Mesenchymal stem cell (in vitro differentiated cells and primary cell): Measurements from ENCODE around the gene APMAP.

Experiments used
- DNase-seq: peaks from one replicate; pipeline ENCODE4 v3.0.0-alpha.2; 2013
- H2AFZ ChIP-seq: one replicate; pipeline ENCODE4 v1.6.1; 2013; ENCODE audit warnings: low read depth, mild to moderate bottlenecking, control low read depth, inconsistent platforms, low read length, moderate library complexity
- H2AK5ac ChIP-seq: 2 replicates; pipeline ENCODE4 v1.6.1; 2013; ENCODE audit warnings: low read length, moderate library complexity, mild to moderate bottlenecking, inconsistent platforms; ENCODE audit not compliant: severe bottlenecking
- H2BK120ac ChIP-seq: one replicate; pipeline ENCODE4 v1.6.1; 2013; ENCODE audit warnings: low read depth, mild to moderate bottlenecking, inconsistent platforms, low read length, moderate library complexity
- H2BK12ac ChIP-seq, 2 experiments: one replicate each; pipeline ENCODE4 v1.6.1; 2013; ENCODE audit warnings: inconsistent platforms in 2 of 2, low read length in 2 of 2, mild to moderate bottlenecking in 2 of 2, moderate library complexity in 2 of 2, control low read depth in 1 of 2
- H2BK15ac ChIP-seq: one replicate; pipeline ENCODE4 v1.6.1; 2013; ENCODE audit warnings: mild to moderate bottlenecking, low read depth, inconsistent platforms; ENCODE audit not compliant: poor library complexity, severe bottlenecking
- H2BK5ac ChIP-seq: 2 replicates; pipeline ENCODE4 v1.6.1; 2013; ENCODE audit warnings: low read depth, mild to moderate bottlenecking, low read length, control low read depth, inconsistent platforms; ENCODE audit not compliant: poor library complexity, severe bottlenecking
- H3K14ac ChIP-seq, 2 experiments: one replicate each; pipeline ENCODE4 v1.6.1; 2013; ENCODE audit warnings: inconsistent platforms in 2 of 2, low read length in 2 of 2, control low read depth in 1 of 2, mild to moderate bottlenecking in 1 of 2, moderate library complexity in 1 of 2
- H3K18ac ChIP-seq, 2 experiments: one replicate each; pipeline ENCODE4 v1.6.1; 2013; ENCODE audit warnings: inconsistent platforms in 2 of 2, low read length in 2 of 2, control low read depth in 1 of 2, low read depth in 1 of 2, mild to moderate bottlenecking in 1 of 2
- H3K23ac ChIP-seq, 2 experiments: one replicate each; pipeline ENCODE4 v1.6.1; 2013; ENCODE audit warnings: inconsistent platforms in 2 of 2, low read length in 2 of 2, mild to moderate bottlenecking in 2 of 2, moderate library complexity in 2 of 2, control low read depth in 1 of 2
- H3K27ac ChIP-seq: 2 replicates; pipeline ENCODE4 v1.5.1; 2013; ENCODE audit warnings: mild to moderate bottlenecking, moderate library complexity, low read length, control low read depth, inconsistent platforms; ENCODE audit not compliant: poor library complexity, severe bottlenecking
- H3K27me3 ChIP-seq, 2 experiments: 2 replicates each; pipeline versions ENCODE4 v1.6.1 to v1.7.0; 2013; ENCODE audit warnings: low read length in 2 of 2, mild to moderate bottlenecking in 2 of 2, moderate library complexity in 2 of 2, control low read depth in 1 of 2, inconsistent platforms in 1 of 2; ENCODE audit not compliant: control insufficient read depth in 1 of 2, insufficient read depth in 1 of 2
- H3K36me3 ChIP-seq, 2 experiments: 2 replicates each; pipeline versions ENCODE4 v1.6.1 to v1.7.0; 2013; ENCODE audit warnings: low read length in 2 of 2, control low read depth in 1 of 2, inconsistent platforms in 1 of 2, low read depth in 1 of 2, mild to moderate bottlenecking in 1 of 2; ENCODE audit not compliant: insufficient read depth in 2 of 2, control insufficient read depth in 1 of 2
- H3K4ac ChIP-seq, 2 experiments: one replicate each; pipeline ENCODE4 v1.6.1; 2013; ENCODE audit warnings: inconsistent platforms in 2 of 2, low read length in 2 of 2, mild to moderate bottlenecking in 2 of 2, moderate library complexity in 2 of 2, control low read depth in 1 of 2, low read depth in 1 of 2
- H3K4me1 ChIP-seq: 2 replicates; pipeline ENCODE4 v1.6.1; 2013; ENCODE audit warnings: low read depth, low read length, control low read depth; ENCODE audit not compliant: control insufficient read depth, insufficient read depth
- H3K4me2 ChIP-seq: 2 replicates; pipeline ENCODE4 v1.6.1; 2013; ENCODE audit warnings: low read length, mild to moderate bottlenecking, inconsistent platforms; ENCODE audit not compliant: poor library complexity, severe bottlenecking
- H3K4me3 ChIP-seq, 2 experiments: 2 replicates each; pipeline versions ENCODE4 v1.5.1 to v1.7.0; 2013; ENCODE audit warnings: low read length in 2 of 2, mild to moderate bottlenecking in 2 of 2, control low read depth in 1 of 2, low read depth in 1 of 2; ENCODE audit not compliant: insufficient read depth in 1 of 2
- H3K79me1 ChIP-seq: replicated peaks from 2 replicates; pipeline ENCODE4 v1.6.1; 2013; ENCODE audit warnings: mild to moderate bottlenecking, control low read depth, low read length, inconsistent platforms; ENCODE audit not compliant: poor library complexity, severe bottlenecking
- H3K9ac ChIP-seq: 2 replicates; pipeline ENCODE4 v1.7.0; 2013; ENCODE audit warnings: mild to moderate bottlenecking, low read length, moderate library complexity
- H3K9me3 ChIP-seq: 2 replicates; pipeline ENCODE4 v1.7.0; 2013; ENCODE audit warnings: mild to moderate bottlenecking, low read length; ENCODE audit not compliant: control insufficient read depth
- H4K8ac ChIP-seq: one replicate; pipeline ENCODE4 v1.6.1; 2013; ENCODE audit warnings: inconsistent platforms, mild to moderate bottlenecking, low read length, moderate library complexity
- H4K91ac ChIP-seq: one replicate; pipeline ENCODE4 v1.6.1; 2013; ENCODE audit warnings: mild to moderate bottlenecking, low read length, inconsistent platforms
- WGBS: methylation state at CpG from one replicate; pipeline ENCODE4 v1.1.7; 2013; ENCODE audit warnings: mixed read lengths; 5-methylcytosine and 5-hydroxymethylcytosine counted together

APMAP gene

DNA sequence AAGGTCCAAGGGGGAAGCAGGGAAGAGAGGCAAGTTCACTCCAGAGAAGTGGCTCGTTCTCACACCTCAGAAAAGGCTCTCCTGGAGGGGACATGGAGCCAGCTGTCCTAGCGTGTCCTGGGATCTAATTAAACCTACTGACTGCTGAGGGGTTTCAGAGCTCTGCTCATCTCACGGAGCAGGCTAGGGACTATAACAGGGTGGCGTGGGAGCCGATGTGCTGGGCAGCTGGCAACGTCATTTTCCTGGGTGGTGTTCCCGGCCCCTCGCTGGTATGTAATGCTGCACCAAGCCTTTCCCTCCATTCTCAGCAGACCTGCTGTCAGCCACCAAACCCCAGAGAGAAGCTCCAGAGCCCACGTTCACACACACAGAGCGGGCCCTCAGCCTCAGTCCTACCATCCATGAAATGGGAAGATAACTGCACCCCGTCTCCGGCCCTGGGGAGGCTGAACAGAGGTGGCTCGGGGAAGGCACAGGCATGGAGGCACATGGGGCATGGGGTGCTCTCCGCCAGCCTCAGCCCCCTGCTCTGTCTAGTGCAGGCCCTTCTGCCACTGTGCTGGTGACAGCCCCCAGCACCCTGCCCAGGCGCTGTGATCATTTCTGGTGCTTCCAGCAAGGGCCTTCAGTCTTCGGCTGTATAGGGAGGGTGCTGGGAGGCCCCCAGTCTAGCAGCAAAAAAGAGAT is 41.6 kb downstream of the APMAP start:
- H4K8ac ChIP-seq: no peak overlapping the region
- peaks cover 0 to 19% of the 10 kb centered on the region in 2 experiments for H3K36me3 ChIP-seq
- no peak overlapping the region for H3K4me3 ChIP-seq
- H3K27ac ChIP-seq: no peak overlapping the region
- H3K27me3 ChIP-seq: peaks cover 18 to 23% of the 10 kb centered on the region in 2 experiments
- no peak overlapping the region for H2BK5ac ChIP-seq
- no peak overlapping the region for H3K9ac ChIP-seq
- no peak overlapping the region for H4K91ac ChIP-seq
- H3K79me1 ChIP-seq: no peaks in the 10 kb centered on the region
- no peak overlapping the region for H2BK120ac ChIP-seq
- no peak overlapping the region for H3K18ac ChIP-seq
- no peaks in the 10 kb centered on the region for H3K9me3 ChIP-seq
- no peak for DNase-seq
- H3K23ac ChIP-seq: no peak overlapping the region
- H2AFZ ChIP-seq: no peak overlapping the region
- no peak overlapping the region for H2BK15ac ChIP-seq
- H3K4me1 ChIP-seq: peaks cover 1% of the 10 kb centered on the region
- no peak overlapping the region for H3K4me2 ChIP-seq
- H3K14ac ChIP-seq: no peak overlapping the region
- 83% methylated on average over 16 of the region's 16 CpGs for WGBS
- H2BK12ac ChIP-seq: no peak overlapping the region
- no peak overlapping the region for H2AK5ac ChIP-seq
- H3K4ac ChIP-seq: no peak overlapping the region

- no peak overlapping the region for H3K18ac ChIP-seq
- H2BK5ac ChIP-seq: no peak overlapping the region
- no peak overlapping the region for H3K4me2 ChIP-seq
- H3K23ac ChIP-seq: no peak overlapping the region
- no peaks in the 10 kb centered on the region for H3K79me1 ChIP-seq
- H3K14ac ChIP-seq: peak overlapping the region in 1 of 2 experiments; percentile 18
- H3K9ac ChIP-seq: no peak overlapping the region
- DNase-seq: no peak
- H2BK12ac ChIP-seq: no peak overlapping the region
- H3K27ac ChIP-seq: no peak overlapping the region
- H2BK15ac ChIP-seq: no peak overlapping the region
- no peak overlapping the region for H4K91ac ChIP-seq
- H2BK120ac ChIP-seq: no peak overlapping the region
- H3K4me1 ChIP-seq: peaks cover 1% of the 10 kb centered on the region
- no peak overlapping the region for H3K4me3 ChIP-seq
- H3K27me3 ChIP-seq: peaks cover 18 to 23% of the 10 kb centered on the region in 2 experiments
- no peak overlapping the region for H4K8ac ChIP-seq
- no peak overlapping the region for H2AFZ ChIP-seq
- 79% methylated on average over 12 of the region's 12 CpGs for WGBS
- H3K4ac ChIP-seq: no peak overlapping the region
- no peaks in the 10 kb centered on the region for H3K9me3 ChIP-seq
- peaks cover 0 to 14% of the 10 kb centered on the region in 2 experiments for H3K36me3 ChIP-seq
- H2AK5ac ChIP-seq: no peak overlapping the region
These were observed 42.3 kb downstream of the APMAP start for GRCh38 chr20:24950128-24950835.

DNA sequence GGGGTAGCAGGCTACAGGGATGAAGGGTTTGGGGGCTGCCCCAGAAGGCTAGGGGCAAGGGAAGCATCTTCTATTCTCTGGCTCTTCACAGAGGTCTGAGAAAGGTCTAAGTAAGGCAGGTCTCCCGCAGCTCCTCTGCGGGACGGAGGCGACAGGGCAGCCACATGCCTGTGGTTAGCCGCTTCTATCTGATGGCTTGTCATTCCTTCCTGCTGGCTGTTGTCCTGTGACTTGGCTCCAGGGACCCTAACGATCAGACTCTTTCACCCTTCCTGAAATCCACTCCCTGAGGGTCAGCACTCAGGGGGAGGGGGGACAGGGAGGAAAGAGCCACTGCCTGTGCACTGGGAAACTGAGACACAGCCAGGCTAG is 42.8 kb downstream of the APMAP start:
- Histone ChIP-seq H3K9me3 (no peaks in the 10 kb centered on the region), H3K14ac (no peak overlapping the region), H3K4me3 (no peak overlapping the region), H2AK5ac (no peak overlapping the region), H3K27ac (no peak overlapping the region), H3K18ac (no peak overlapping the region), H3K4me1 (peaks cover 1% of the 10 kb centered on the region), H3K4me2 (no peak overlapping the region), H2AFZ (no peak overlapping the region), H3K4ac (no peak overlapping the region), H3K36me3 (peaks cover 0 to 14% of the 10 kb centered on the region in 2 experiments), H2BK120ac (no peak overlapping the region), H3K27me3 (peaks cover 18 to 23% of the 10 kb centered on the region in 2 experiments), H2BK12ac (no peak overlapping the region), H2BK5ac (no peak overlapping the region), H3K23ac (no peak overlapping the region), H3K9ac (no peak overlapping the region), H4K91ac (no peak overlapping the region), H2BK15ac (no peak overlapping the region), H3K79me1 (no peaks in the 10 kb centered on the region), H4K8ac (no peak overlapping the region)
- 68% methylated on average over 5 of the region's 6 CpGs for WGBS
- no peak for DNase-seq

- Histone ChIP-seq H3K18ac (no peak within 1 kb of the TSS), H3K4ac (no peak within 1 kb of the TSS), H2AK5ac (no peak within 1 kb of the TSS), H3K79me1 (no peaks in the 10 kb centered on the region), H2AFZ (no peak within 1 kb of the TSS), H2BK5ac (no peak within 1 kb of the TSS), H4K91ac (no peak within 1 kb of the TSS), H3K4me3 (no peak within 1 kb of the TSS), H3K9ac (no peak within 1 kb of the TSS), H4K8ac (no peak within 1 kb of the TSS), H3K14ac (no peak within 1 kb of the TSS), H3K36me3 (peaks cover 0 to 12% of the 10 kb centered on the region in 2 experiments), H2BK15ac (no peak within 1 kb of the TSS), H2BK12ac (no peak within 1 kb of the TSS), H3K23ac (no peak within 1 kb of the TSS), H3K4me2 (no peak within 1 kb of the TSS), H3K27ac (no peak within 1 kb of the TSS), H3K9me3 (no peaks in the 10 kb centered on the region), H3K27me3 (peaks cover 18 to 23% of the 10 kb centered on the region in 2 experiments), H2BK120ac (no peak within 1 kb of the TSS), H3K4me1 (peaks cover 1% of the 10 kb centered on the region)
- 78% methylated on average over 17 of the region's 20 CpGs for WGBS
- DNase-seq: no peak
These were observed 43.4 kb downstream of the APMAP start, which contains the start of gene CST7 for GRCh38 chr20:24948939-24949679. CST7 (plus strand) TSS chr20:24949269; CDS start chr20:24949506, 237 bp downstream.
